Lower leg skin (tissue), 4 donors: Measurements from ENCODE around the gene NTRK3. TPM values are rescaled to one million over a fixed set of nuclear protein-coding genes. Genes with fewer than 3 reads are reported as not detected.

Experiments
- DNase-seq, 2 donors: peaks; one replicate each; pipeline ENCODE4 v3.0.0-alpha.2; 2019; ENCODE audit warnings: low spot score in 2 of 2
- H3K4me3 ChIP-seq: fragments of 200-600 bp; sonication (generic); 2 replicates; pipeline ENCODE4 v1.5.1; 2017; ENCODE audit warnings: mild to moderate bottlenecking, low read depth; ENCODE audit not compliant: poor library complexity, severe bottlenecking
- POLR2A ChIP-seq, 2 donors: fragments of 450-650 bp; IDR thresholded peaks; one replicate each; pipeline ENCODE4 v1.6.1; 2016 to 2017; ENCODE audit warnings: antibody characterized with exemption in 2 of 2, mild to moderate bottlenecking in 1 of 2, moderate library complexity in 1 of 2
- WGBS, 2 donors: methylation state at CpG; one replicate each; pipeline ENCODE4 v1.1.5; 2018; 5-methylcytosine and 5-hydroxymethylcytosine counted together
- intact Hi-C: fragments of 100-400 bp; cut with DNase I; formaldehyde crosslinking; loops from one replicate; pipeline ENCODE4 v1.15.0; 2023; ENCODE audit warnings: low total_unique reads
- total RNA-seq, 4 donors: library from RNA; depleted of rRNA; stranded (reverse); fragments of >200 nt; gene quantifications; one replicate each; pipeline ENCODE4 v1.1.0, GENCODE V29; 2016
- TF ChIP-seq, protein P1 (sequence below), 3 donors: fragments of 450-650 bp; IDR thresholded peaks; one replicate each; pipeline ENCODE4 v1.5.1; 2016; ENCODE audit warnings: antibody characterized with exemption in 3 of 3, mild to moderate bottlenecking in 3 of 3, moderate library complexity in 2 of 3

The NTRK3 gene
- total RNA-seq, 4 donors from 2014 or later, result 0.97 to 5.4 (median 4.4) TPM

DNA sequence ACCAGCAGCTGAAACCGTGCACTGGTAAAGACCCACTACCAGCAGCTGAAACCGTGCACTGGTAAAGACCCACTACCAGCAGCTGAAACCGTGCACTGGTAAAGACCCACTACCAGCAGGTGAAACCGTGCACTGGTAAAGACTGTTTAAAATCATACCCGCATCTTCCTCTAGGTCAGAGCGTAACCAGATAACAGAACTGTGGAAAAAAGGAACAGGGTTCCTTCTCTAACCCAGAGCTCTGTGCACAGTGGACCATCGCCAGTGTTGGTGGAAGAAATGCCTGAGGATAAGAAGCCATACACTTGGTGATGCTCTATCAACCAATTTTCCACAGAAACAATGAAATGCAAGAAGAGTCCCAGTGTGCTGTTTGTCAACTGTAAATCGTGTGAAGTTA, 243.4 kb downstream of the NTRK3 start:
- WGBS, 2 donors, result 91 to 92% methylated on average over 6 to 8 of the region's 8 CpGs
- no peak overlapping the region for H3K4me3 ChIP-seq
- DNase-seq, result no peak
- intact Hi-C loops, result no loop called here
- TF ChIP-seq POLR2A (IDR thresholded peaks at IDR 0.05), result no peak
- TF ChIP-seq, protein P1, sequence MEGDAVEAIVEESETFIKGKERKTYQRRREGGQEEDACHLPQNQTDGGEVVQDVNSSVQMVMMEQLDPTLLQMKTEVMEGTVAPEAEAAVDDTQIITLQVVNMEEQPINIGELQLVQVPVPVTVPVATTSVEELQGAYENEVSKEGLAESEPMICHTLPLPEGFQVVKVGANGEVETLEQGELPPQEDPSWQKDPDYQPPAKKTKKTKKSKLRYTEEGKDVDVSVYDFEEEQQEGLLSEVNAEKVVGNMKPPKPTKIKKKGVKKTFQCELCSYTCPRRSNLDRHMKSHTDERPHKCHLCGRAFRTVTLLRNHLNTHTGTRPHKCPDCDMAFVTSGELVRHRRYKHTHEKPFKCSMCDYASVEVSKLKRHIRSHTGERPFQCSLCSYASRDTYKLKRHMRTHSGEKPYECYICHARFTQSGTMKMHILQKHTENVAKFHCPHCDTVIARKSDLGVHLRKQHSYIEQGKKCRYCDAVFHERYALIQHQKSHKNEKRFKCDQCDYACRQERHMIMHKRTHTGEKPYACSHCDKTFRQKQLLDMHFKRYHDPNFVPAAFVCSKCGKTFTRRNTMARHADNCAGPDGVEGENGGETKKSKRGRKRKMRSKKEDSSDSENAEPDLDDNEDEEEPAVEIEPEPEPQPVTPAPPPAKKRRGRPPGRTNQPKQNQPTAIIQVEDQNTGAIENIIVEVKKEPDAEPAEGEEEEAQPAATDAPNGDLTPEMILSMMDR (IDR thresholded peaks at IDR 0.05), result no peak

DNA sequence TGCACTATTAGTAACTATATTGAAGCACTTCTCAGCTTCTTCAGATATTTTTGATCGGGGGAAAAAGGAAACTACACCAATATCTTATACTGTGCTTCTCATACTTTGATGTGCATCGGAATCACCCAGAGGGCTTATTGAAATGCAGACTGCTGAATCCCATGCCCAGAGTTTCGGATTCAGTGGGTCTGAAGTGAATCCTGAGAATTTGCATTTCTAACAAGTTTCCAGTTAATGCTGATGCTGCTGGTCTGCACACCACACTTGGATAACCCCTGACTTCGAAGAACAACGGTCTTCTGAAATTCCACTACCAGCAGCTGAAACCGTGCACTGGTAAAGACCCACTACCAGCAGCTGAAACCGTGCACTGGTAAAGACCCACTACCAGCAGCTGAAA, 243.9 kb downstream of the NTRK3 start:
- 94 to 97% methylated on average over 7 of the region's 7 CpGs for WGBS, 2 donors
- no peak for DNase-seq
- H3K4me3 ChIP-seq, result no peak overlapping the region
- TF ChIP-seq, protein P1 (IDR thresholded peaks at IDR 0.05), result no peak
- no peak for TF ChIP-seq POLR2A (IDR thresholded peaks at IDR 0.05)
- intact Hi-C loops, result no loop called here

DNA sequence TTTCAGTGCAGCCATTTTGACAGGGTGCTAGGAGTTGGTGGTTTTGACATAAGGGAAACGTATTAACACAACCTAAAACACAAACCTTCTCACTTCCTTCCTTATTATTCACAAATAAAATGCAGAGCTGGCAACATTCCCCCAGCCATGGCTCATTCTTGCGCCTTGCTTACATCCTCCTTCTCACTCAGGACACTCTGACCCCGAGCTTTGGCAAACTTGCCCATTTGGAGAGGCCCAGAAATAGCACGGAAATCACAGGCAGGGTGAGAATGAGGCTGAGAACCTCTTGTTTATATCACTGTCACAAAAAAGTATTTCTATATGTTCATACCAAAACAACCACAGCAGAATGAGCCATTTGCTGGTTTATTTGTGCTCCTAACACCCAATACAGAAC, 244.3 kb downstream of the NTRK3 start:
- no peak for DNase-seq
- TF ChIP-seq, protein P1 (IDR thresholded peaks at IDR 0.05), result no peak
- TF ChIP-seq POLR2A (IDR thresholded peaks at IDR 0.05), result no peak
- intact Hi-C loops, result no loop called here
- no peak overlapping the region for H3K4me3 ChIP-seq
- 69 to 77% methylated on average over 4 of the region's 4 CpGs for WGBS, 2 donors

DNA sequence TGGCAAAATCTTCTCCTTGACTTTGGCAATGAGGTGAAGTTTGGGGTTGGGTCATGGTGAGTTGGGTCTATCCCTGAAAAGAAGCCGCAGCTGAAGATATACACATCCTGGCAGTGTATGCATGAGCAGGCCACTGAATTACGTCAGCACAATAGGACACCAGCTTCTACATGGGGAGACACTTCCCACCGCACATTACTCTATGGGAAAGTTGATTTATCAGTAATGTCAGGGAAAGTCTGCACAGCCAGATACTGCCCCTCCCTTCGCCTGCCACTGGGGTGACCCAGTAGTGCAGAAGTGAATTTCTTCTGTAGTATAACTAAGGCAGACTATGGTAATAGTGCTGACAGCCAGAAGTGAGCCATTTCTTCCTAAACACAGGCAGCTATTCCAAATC, 245.0 kb downstream of the NTRK3 start:
- TF ChIP-seq POLR2A (IDR thresholded peaks at IDR 0.05), result no peak
- TF ChIP-seq, protein P1 (IDR thresholded peaks at IDR 0.05), result no peak
- intact Hi-C loops, result no loop called here
- DNase-seq, result no peak
- 91 to 94% methylated on average over 4 of the region's 4 CpGs for WGBS, 2 donors
- no peak overlapping the region for H3K4me3 ChIP-seq

DNA sequence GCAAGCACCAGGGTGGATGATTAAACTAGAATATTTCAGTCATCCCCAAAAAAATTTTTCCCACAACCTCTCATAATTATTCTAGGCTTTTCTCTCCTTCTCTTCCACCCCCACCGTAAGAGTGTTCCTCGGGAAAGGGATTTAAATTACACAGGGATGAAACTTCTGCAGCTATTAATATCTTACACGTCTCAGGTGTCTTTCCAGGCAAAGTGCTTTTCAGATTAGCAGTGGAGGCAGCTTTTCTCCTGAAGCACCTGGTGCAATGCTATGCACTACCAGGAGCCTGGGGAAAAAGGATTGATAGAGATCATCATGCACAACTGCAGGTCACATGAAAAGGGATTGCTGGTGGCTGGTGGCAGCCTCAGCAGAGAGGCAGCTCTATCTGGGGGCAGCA, 250.4 kb downstream of the NTRK3 start:
- intact Hi-C loops, result no loop called here
- no peak for DNase-seq
- WGBS, 2 donors, result 68 to 83% methylated on average over 3 of the region's 3 CpGs
- TF ChIP-seq, protein P1 (IDR thresholded peaks at IDR 0.05), result no peak
- no peak for TF ChIP-seq POLR2A (IDR thresholded peaks at IDR 0.05)
- no peak overlapping the region for H3K4me3 ChIP-seq

DNA sequence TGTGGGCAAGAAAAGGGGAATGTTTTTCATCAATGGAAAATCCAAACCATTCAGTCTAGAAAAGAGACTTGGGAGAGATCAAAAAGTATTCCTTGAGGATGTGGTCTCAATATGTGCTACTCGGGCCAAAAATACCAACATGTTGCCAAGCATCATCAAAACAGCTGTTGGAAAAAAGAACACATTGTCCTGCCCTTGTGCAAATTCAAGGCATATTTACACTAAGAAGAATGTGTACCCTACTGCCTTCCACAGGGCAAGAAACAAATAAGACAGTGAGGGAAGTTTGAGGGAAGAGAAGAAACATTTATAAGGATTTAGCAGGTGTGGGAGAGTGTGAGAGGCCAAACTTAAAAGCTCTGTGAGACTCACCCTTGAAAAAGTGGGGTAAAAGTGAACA, 252.1 kb downstream of the NTRK3 start:
- TF ChIP-seq, protein P1 (IDR thresholded peaks at IDR 0.05), result no peak
- no peak for TF ChIP-seq POLR2A (IDR thresholded peaks at IDR 0.05)
- no peak for DNase-seq
- intact Hi-C loops, result no loop called here
- H3K4me3 ChIP-seq, result no peak overlapping the region
- WGBS, 2 donors, result 33 to 38% methylated on average over 1 of the region's 1 CpG
